Activated B cell treated with CpG ODN at 0.5 μM for 24 hours (primary cell): ENCODE measurements around the gene NAPG. TPM values are rescaled to one million over a fixed set of nuclear protein-coding genes. Genes with fewer than 3 reads are reported as not detected.

ENCODE experiments used
- ATAC-seq: fragments of 200-7000 bp; cut with Tn5 transposase; one replicate; pipeline ENCODE4 v1.10.0; 2021; ENCODE audit warnings: low read depth, mild to moderate bottlenecking, moderate library complexity
- CTCF ChIA-PET: fragments of 350-600 bp; sonication (Branson Sonifier 250); formaldehyde crosslinking; loops from one replicate; lab custom pipeline; 2021; ENCODE audit warnings: antibody characterized with exemption; lab: Charles Lee
- POLR2A ChIA-PET: fragments of 350-600 bp; sonication (Branson Sonifier 250); formaldehyde crosslinking; loops from one replicate; lab custom pipeline; 2021; ENCODE audit warnings: antibody characterized with exemption; lab: Charles Lee
- DNase-seq: peaks from one replicate; pipeline ENCODE4 v3.0.0; 2022
- H3K27ac Mint-ChIP-seq: one replicate; pipeline ENCODE4 v1.8.0; 2020; ENCODE audit warnings: mixed read lengths
- H3K27me3 Mint-ChIP-seq: one replicate; pipeline ENCODE4 v1.8.0; 2021; ENCODE audit warnings: mixed read lengths
- H3K36me3 Mint-ChIP-seq: one replicate; pipeline ENCODE4 v1.8.0; 2021; ENCODE audit warnings: low read depth, mixed read lengths
- H3K4me1 Mint-ChIP-seq: one replicate; pipeline ENCODE4 v1.8.0; 2021; ENCODE audit warnings: mixed read lengths
- H3K4me3 Mint-ChIP-seq: one replicate; pipeline ENCODE4 v1.8.0; 2020; ENCODE audit warnings: mild to moderate bottlenecking, mixed read lengths
- H3K9me3 Mint-ChIP-seq: one replicate; pipeline ENCODE4 v1.8.0; 2020; ENCODE audit warnings: mixed read lengths
- intact Hi-C: fragments of 100-400 bp; cut with micrococcal nuclease; formaldehyde crosslinking; loops from one replicate; pipeline ENCODE4 v1.15.1; 2024
- total RNA-seq: library from RNA; stranded (reverse); gene quantifications from 2 replicates; pipeline ENCODE4 v1.2.3, GENCODE V29; 2022
- TF ChIP-seq, protein P1 (sequence below): fragments of 200-600 bp; IDR thresholded peaks from one replicate; pipeline ENCODE4 v1.8.0; 2022; ENCODE audit warnings: antibody characterized with exemption, mild to moderate bottlenecking

The NAPG gene
- total RNA-seq, 1 donor from 2014 or later, result 33.3 TPM

DNA sequence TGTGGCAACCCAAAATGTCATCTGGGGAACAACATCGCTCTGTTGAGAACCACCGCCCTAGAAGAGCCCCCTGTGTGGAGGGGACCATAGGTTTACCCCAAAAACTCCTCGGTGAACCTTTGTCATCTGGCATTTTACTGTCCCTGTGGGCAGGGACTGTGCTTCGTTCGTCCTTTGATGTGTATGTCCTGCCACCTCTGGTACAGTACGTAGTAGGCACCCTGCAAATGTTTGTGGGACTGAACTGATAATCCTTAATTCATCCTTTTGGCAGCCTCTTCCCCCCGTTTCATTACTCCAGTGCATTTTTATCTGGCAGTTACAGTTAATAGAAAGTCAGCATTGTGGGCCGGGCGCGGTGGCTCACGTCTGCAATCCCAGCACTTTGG, 728 bp downstream of the NAPG start:
- POLR2A ChIA-PET, result interaction anchor here (1.2 to 1.3 kb wide), 3 partner anchors 34 to 613 kb away, joined by 4 to 7 read pairs (median 4); partner anchors contain the start of gene VAPA
- TF ChIP-seq, protein P1, sequence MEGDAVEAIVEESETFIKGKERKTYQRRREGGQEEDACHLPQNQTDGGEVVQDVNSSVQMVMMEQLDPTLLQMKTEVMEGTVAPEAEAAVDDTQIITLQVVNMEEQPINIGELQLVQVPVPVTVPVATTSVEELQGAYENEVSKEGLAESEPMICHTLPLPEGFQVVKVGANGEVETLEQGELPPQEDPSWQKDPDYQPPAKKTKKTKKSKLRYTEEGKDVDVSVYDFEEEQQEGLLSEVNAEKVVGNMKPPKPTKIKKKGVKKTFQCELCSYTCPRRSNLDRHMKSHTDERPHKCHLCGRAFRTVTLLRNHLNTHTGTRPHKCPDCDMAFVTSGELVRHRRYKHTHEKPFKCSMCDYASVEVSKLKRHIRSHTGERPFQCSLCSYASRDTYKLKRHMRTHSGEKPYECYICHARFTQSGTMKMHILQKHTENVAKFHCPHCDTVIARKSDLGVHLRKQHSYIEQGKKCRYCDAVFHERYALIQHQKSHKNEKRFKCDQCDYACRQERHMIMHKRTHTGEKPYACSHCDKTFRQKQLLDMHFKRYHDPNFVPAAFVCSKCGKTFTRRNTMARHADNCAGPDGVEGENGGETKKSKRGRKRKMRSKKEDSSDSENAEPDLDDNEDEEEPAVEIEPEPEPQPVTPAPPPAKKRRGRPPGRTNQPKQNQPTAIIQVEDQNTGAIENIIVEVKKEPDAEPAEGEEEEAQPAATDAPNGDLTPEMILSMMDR, result no peak
- DNase-seq, result no peak
- Mint-ChIP-seq H3K9me3 (no peaks in the 10 kb centered on the region), H3K4me3 (peak overlapping the region; percentile 99), H3K27me3 (no peaks in the 10 kb centered on the region), H3K36me3 (peaks cover 16% of the 10 kb centered on the region), H3K4me1 (peaks cover 54% of the 10 kb centered on the region), H3K27ac (peak overlapping the region; percentile 86)
- CTCF ChIA-PET, result no interaction called here
- intact Hi-C loops, result loop anchor here (1.0 to 10.0 kb wide), 8 partner anchors 613 to 1922 kb away; partner anchors contain the start of genes AFG3L2, CHMP1B, RAB12 and RAB31
- ATAC-seq, result no peak

DNA sequence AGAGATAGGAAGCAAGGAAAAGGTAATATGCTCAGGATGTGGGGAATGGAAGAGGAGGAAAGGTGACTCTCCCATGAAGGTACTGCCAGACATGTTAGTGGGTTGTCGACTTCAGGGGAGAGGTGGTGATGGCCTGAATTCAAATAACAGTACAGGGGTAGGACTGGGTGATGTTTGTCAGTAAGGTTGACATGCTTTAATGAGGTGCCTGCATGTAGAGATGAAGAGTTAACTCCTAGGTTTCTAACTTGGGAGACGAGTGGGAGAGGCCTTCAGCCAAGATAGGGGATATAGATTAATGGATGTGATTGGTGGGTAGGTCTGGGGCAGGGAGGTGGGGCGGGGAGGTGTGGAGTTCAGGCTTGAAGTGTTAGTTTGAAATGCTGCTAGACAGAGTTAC, 2.6 kb downstream of the NAPG start:
- DNase-seq, result no peak
- ATAC-seq, result no peak
- intact Hi-C loops, result loop anchor here (5.0 to 10.0 kb wide), 6 partner anchors 821 to 1924 kb away; partner anchors contain the start of genes AFG3L2, CHMP1B, RAB12 and RAB31
- H3K4me1 Mint-ChIP-seq, result peaks cover 54% of the 10 kb centered on the region
- ChIA-PET POLR2A (no interaction called here), CTCF (no interaction called here)
- H3K4me3 Mint-ChIP-seq, result peak overlapping the region; percentile 1
- no peaks in the 10 kb centered on the region for H3K9me3 Mint-ChIP-seq
- H3K36me3 Mint-ChIP-seq, result peaks cover 22% of the 10 kb centered on the region
- TF ChIP-seq, protein P1, result no peak
- H3K27me3 Mint-ChIP-seq, result no peaks in the 10 kb centered on the region
- no peak overlapping the region for H3K27ac Mint-ChIP-seq

DNA sequence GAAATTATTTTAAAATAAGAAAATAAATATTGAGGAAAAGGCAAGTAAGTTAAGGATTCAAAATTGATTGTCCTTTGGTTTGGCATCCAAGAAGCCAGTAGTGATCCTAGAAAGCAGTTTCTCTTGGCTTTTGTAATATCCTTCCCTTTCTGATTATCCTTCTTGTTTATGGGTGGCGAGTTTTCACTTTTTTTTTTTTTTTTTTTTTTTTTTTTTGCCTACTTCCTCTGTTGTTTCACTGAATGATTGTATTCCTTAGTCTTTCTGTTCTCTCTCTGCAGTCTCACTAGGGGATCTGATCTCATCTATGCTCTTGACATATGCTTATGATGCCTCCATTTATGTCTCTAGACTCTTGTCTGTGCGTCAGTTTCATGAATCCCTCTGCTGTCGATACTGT, 4.2 kb downstream of the NAPG start:
- no peak for ATAC-seq

DNA sequence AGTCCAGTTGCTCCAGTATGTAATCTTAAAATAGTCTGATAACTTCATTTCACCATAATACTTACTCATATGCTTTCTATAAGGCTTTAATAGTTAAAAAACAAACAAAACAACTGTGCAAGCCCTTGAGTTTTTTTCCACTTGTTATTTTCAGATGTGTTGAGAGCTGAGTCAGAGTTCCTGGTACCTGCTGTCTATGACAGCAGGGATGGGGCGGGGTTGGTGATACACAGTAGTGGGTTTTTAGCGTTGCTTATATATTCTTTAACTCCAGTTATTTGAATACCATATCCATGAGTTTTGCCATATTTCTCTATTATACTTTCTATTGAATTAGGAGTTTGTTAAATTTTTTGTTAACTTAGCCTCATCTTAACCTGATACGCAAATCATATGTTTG, 5.0 kb downstream of the NAPG start:
- intact Hi-C loops, result no loop called here
- Mint-ChIP-seq H3K4me1 (peaks cover 39% of the 10 kb centered on the region), H3K27ac (no peak overlapping the region), H3K4me3 (no peak overlapping the region), H3K9me3 (no peaks in the 10 kb centered on the region), H3K27me3 (no peaks in the 10 kb centered on the region), H3K36me3 (peaks cover 31% of the 10 kb centered on the region)
- TF ChIP-seq, protein P1, result no peak
- DNase-seq, result no peak
- ATAC-seq, result no peak
- ChIA-PET CTCF (no interaction called here), POLR2A (no interaction called here)

More for the DNA sequence above, 4.2 kb downstream of the NAPG start:
- Mint-ChIP-seq H3K9me3 (no peaks in the 10 kb centered on the region), H3K4me3 (no peak overlapping the region), H3K27me3 (no peaks in the 10 kb centered on the region), H3K27ac (no peak overlapping the region), H3K4me1 (peaks cover 48% of the 10 kb centered on the region), H3K36me3 (peaks cover 31% of the 10 kb centered on the region)
- CTCF ChIA-PET, result no interaction called here
- intact Hi-C loops, result no loop called here
- DNase-seq, result no peak
- POLR2A ChIA-PET, result no interaction called here
- TF ChIP-seq, protein P1, result no peak

DNA sequence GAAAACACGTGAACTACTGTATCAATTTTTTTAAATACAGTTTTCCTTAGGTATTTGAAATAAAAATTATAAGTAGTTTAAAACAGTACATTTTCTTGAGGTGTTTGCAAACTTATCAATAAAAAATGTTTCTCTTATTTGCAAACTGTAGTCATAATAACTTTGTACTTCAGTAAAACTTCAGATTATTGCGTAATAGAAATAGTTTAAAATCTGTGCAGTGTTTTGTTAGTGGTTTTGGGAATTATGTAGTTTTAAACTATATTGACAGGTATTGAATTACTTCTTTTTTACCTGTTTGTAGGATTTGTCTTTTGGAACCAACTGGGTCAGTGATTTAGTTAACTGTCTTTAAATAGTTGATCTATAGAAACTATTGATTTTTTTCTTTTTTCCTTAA, 7.3 kb downstream of the NAPG start:
- peaks cover 25% of the 10 kb centered on the region for H3K4me1 Mint-ChIP-seq
- no peak overlapping the region for H3K27ac Mint-ChIP-seq
- ChIA-PET POLR2A (no interaction called here), CTCF (no interaction called here)
- no peak for ATAC-seq
- no peaks in the 10 kb centered on the region for H3K27me3 Mint-ChIP-seq
- H3K36me3 Mint-ChIP-seq, result peaks cover 36% of the 10 kb centered on the region
- DNase-seq, result no peak
- H3K9me3 Mint-ChIP-seq, result no peaks in the 10 kb centered on the region
- H3K4me3 Mint-ChIP-seq, result no peak overlapping the region
- TF ChIP-seq, protein P1, result no peak
- intact Hi-C loops, result no loop called here
